ENCODE data around the gene AGBL3.
"Not testable (repeated sequence)": the region's sequence is repeated elsewhere in the genome, so short reads cannot be mapped to it uniquely, and the experiment has no call there.

AGBL3 gene

DNA sequence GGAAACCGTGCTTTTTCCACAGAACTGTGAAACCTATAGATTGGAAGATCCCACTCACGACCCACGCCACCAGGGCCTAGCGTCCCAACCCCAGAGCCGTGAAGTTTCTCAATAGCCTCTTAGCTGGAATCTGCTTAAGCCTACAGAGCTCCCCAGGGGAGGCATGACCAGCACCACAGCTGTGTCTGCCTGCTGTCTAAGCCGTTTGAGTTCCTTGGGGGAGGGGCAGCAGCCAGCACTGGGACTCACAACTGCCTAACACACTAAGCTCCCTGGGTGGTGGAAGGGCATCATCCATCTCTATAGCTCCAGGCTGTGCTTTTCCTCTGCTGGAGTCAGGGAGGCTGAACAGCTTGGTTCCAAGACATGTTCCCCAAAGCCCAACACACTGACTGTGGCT is 135.6 kb downstream of the AGBL3 start:
- TF ChIP-seq, protein P1, sequence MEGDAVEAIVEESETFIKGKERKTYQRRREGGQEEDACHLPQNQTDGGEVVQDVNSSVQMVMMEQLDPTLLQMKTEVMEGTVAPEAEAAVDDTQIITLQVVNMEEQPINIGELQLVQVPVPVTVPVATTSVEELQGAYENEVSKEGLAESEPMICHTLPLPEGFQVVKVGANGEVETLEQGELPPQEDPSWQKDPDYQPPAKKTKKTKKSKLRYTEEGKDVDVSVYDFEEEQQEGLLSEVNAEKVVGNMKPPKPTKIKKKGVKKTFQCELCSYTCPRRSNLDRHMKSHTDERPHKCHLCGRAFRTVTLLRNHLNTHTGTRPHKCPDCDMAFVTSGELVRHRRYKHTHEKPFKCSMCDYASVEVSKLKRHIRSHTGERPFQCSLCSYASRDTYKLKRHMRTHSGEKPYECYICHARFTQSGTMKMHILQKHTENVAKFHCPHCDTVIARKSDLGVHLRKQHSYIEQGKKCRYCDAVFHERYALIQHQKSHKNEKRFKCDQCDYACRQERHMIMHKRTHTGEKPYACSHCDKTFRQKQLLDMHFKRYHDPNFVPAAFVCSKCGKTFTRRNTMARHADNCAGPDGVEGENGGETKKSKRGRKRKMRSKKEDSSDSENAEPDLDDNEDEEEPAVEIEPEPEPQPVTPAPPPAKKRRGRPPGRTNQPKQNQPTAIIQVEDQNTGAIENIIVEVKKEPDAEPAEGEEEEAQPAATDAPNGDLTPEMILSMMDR (IDR thresholded peaks at IDR 0.05; ENCODE audit: extremely low read depth, insufficient read depth, missing control alignments): no peak
- DNase-seq (ENCODE audit: low spot score): no peak
- in situ Hi-C loops (cut with MboI; ENCODE audit: low pct_unique_long_range_greater_than_20kb, low sequenced_read_pairs, unreplicated experiment): no loop called here

DNA sequence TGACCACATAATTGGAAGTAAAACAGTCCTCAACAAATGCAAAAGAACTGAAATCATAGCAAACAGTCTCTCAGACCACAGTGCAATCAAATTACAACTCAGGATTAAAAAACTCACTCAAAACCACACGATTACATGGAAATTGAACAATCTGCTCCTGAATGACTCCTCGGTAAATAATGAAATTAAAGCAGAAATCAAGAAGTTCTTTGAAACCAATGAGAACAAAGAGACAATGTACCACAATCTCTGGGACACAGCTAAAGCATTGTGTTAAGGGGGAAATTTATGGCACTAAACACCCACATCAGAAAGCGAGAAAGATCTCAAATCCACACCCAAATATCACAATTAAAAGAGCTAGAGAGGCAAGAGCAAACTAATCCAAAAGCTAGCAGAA is 138.3 kb downstream of the AGBL3 start:
- in situ Hi-C loops (cut with MboI; ENCODE audit: low pct_unique_long_range_greater_than_20kb, low sequenced_read_pairs, unreplicated experiment); DNase-seq (ENCODE audit: low spot score): not testable (repeated sequence)

DNA sequence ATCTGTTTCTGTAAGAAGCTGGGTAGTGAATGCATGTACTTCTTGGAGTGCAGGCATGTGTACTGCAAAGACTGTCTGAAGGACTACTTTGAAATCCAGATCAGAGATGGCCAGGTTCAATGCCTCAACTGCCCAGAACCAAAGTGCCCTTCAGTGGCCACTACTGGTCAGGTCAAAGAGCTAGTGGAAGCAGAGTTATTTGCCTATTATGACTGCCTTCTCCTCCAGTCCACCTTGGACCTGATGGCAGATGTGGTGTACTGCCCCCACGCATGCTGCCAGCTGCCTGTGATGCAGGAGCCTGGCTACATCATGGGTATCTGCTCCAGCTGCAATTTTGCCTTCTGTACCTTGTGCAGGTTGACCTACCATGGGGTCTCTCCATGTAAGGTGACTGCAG is 142.6 kb downstream of the AGBL3 start:
- in situ Hi-C loops (cut with MboI; ENCODE audit: low pct_unique_long_range_greater_than_20kb, low sequenced_read_pairs, unreplicated experiment): no loop called here
- TF ChIP-seq, protein P1 (IDR thresholded peaks at IDR 0.05; ENCODE audit: extremely low read depth, insufficient read depth, missing control alignments): no peak
- DNase-seq (ENCODE audit: low spot score): no peak

DNA sequence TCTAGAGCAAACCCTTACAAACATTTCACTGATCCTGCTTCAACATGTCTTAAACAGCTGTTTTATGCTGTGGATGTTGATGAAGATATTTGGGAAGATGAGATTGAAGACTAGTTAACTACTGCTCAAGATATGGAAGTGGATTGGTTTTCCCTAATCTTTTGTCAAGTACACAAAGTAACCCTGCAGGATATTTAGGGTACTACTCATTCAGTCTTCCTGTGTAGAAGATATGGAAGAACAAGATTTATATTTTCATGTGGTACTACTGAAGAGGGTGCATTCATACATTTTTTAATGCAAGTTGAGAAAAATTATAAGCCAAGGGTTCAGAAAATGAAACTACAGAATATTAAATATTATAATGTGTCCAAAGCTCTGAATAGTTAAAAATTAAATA is 143.3 kb downstream of the AGBL3 start:
- TF ChIP-seq, protein P1 (IDR thresholded peaks at IDR 0.05; ENCODE audit: extremely low read depth, insufficient read depth, missing control alignments): no peak
- in situ Hi-C loops (cut with MboI; ENCODE audit: low pct_unique_long_range_greater_than_20kb, low sequenced_read_pairs, unreplicated experiment): no loop called here
- no peak for DNase-seq (ENCODE audit: low spot score)

DNA sequence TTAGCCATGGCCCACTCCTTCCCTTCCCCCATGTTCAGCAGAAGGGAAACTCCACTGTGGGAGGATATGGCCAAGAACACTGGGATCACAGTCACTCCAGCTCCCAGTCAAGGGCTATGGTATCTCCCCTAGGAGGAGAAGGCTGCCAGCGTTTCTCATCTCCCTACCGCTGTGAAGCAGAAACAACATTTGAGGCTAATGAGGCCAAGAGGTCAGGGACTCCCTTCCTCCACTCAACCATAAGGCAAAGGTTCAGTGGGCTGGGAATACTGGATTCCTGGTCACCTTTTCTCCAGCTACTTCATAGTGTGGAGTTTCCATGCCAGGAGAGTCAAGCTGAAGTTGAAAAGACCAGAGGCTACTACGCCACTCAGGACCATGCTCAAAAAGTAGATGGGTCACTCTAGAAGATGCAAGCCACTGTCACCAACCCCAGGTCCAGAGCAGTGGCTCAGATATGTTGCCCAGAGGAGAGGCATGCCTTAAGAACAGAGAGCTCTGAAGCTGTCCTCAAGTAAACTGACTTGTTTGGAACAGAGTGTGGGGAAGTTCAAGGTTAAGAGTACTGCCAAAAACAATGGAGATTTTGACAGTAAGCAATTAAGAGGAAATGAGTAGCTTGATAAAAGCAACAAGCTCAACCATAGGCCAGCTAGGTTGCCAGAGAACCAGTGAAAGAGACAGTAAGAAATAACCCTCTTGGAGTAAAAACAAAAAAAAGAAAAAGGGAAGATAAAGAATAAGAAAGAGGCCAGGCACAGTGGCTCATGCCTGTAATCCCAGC is 157.8 kb downstream of the AGBL3 start:
- no peak for DNase-seq (ENCODE audit: low spot score)
- TF ChIP-seq, protein P1 (IDR thresholded peaks at IDR 0.05; ENCODE audit: extremely low read depth, insufficient read depth, missing control alignments): no peak
- in situ Hi-C loops (cut with MboI; ENCODE audit: low pct_unique_long_range_greater_than_20kb, low sequenced_read_pairs, unreplicated experiment): no loop called here

DNA sequence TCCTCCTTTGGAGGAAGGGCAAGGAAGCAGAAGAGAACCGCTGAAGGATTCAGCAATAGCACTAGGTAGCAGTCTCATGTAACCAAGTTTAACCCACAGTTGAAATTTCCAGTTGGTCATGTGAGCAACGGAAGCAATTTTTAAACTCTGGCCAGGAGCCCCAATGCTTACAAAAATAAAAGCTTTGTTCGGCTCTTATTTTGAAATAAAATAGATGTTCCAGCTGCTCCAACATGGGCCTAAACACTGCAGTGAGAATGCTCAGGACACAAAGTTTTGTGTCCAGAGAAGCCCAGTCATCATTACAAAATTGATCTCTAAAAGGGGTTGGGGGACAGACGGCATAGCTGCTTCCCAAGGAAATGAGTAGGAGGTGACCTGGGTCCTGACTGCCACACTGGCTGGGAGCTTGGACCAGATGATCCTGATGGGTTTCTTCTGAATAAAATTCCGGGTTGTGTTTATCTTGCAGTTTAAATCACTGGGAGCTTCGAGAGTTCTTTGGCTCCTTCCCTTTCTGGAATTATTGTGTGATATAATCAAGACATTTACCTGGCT is 161.1 kb downstream of the AGBL3 start:
- TF ChIP-seq, protein P1 (IDR thresholded peaks at IDR 0.05; ENCODE audit: extremely low read depth, insufficient read depth, missing control alignments): no peak
- DNase-seq (ENCODE audit: low spot score): no peak
- in situ Hi-C loops (cut with MboI; ENCODE audit: low pct_unique_long_range_greater_than_20kb, low sequenced_read_pairs, unreplicated experiment): no loop called here

DNA sequence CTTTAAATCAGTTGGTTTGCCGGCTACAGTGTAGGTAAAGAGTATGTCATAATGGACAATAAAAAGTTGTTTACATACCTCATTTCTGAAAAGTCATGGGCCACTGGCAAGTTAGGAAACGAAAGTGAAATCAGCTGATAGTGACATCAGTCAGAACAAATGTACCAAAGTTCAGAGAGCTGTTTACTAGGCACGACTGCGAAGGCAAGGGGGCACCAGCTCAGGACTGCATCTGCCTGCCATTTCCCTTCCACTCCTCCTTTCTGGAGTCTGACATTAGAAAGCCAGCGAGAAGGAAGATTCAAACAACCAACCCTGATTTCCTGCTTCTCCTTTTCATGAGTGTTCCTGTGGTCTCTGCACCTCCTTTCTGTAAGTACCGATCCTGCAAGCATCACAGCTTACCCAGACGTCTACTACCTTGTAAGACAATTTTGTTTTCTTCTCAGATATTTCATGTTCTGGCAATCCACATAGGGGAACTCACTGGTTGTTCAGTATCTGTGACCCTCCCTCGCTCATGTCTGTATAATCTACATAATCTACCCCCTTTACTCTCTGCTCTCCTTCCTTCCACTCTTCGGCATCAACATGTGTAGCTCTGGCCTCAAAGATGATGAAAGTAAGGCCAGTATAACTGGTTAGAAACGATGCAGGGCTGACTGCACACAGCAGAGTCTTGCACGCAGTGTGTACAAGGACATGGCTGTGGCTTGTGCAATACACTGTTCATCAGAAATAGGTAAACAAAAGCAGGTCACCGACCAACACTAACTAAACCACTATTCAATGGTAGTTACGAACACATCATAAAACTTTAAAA is 161.8 kb downstream of the AGBL3 start, which contains the start of gene TMEM140:
TSS of gene TMEM140 (plus strand) at position 174 of the 823 bp plus-strand sequence. CDS start 16,370 bp downstream, outside the sequence.
- in situ Hi-C loops (cut with MboI; ENCODE audit: low pct_unique_long_range_greater_than_20kb, low sequenced_read_pairs, unreplicated experiment): no loop called here
- TF ChIP-seq, protein P1 (IDR thresholded peaks at IDR 0.05; ENCODE audit: extremely low read depth, insufficient read depth, missing control alignments): no peak
- DNase-seq (ENCODE audit: low spot score): peak; percentile 28

Data from GM13977 (cell line).